ENCODE data around the gene PNPT1.
"Not testable (repeated sequence)": the region's sequence is repeated elsewhere in the genome, so short reads cannot be mapped to it uniquely, and the experiment has no call there.

The PNPT1 gene

DNA sequence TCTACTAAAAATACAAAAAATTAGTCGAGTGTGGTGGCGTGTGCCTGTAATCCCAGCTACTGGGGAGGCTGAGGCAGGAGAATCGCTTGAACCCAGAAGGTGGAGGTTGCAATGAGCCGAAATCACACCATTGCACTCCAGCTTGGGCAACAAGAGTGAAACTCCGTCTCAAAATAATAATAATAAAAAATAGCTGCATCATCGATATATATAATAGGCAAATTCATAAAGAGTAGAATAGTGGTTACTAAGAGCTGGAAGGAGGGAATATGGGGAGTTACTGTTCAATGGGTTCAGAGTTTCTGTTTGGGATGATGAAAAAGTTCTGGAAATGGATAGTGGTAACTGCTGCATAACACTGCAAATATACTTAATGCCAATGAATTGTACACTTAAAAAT lies 96.8 kb downstream of the PNPT1 start:
- not testable (repeated sequence) for DNase-seq (ENCODE audit: low spot score)

GRCh38 chr2:55595536-55595935 lies 98.1 kb downstream of the PNPT1 start:
- DNase-seq (ENCODE audit: low spot score): no peak

GRCh38 chr2:55592130-55592529 lies 101.5 kb downstream of the PNPT1 start:
- no peak for DNase-seq (ENCODE audit: low spot score)

DNA sequence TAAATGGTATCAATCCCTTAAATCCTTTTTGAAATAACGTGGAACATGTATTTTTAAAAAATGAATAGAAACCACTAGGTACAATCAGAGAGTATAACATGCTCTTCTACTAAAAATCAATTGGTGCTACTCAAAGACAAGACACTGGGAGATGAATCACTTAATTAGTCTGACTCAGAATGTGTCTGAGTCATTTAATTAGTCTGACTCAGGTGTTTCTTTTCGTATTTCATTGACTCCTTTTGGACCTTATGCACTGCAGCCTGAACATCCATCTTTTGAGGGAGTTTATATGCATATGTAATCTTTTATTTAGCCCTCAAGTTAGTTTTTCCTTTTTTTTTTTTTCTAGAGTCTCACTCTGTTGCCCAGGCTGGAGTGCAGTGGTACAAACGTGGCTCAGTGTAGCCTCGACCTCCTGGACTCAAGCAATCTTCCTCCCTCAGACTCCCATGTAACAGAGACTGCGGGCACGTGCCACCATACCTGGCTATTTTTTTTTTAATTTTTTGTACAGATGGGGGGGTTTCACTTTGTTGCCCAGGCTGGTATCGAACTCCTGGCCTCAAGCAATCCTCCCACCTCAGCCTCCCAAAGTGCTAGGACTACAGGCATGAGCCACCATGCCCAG lies 102.7 kb downstream of the PNPT1 start:
- DNase-seq (ENCODE audit: low spot score): no peak

GRCh38 chr2:55585451-55586080 lies 108.1 kb downstream of the PNPT1 start:
- DNase-seq (ENCODE audit: low spot score): no peak

Measured in cerebellar cortex (tissue), 1 donor.